OCI-LY1 (cell line): ENCODE measurements around the gene CCNJL.

Source experiments
- EZH2 ChIP-seq: fragments of 200-600 bp; sonication (generic), shearing (Covaris generic); IDR thresholded peaks from 2 replicates; pipeline ENCODE4 v1.8.0; 2017; ENCODE audit warnings: borderline replicate concordance, mixed run types, mild to moderate bottlenecking, antibody characterized with exemption, low read length, moderate library complexity, mixed read lengths
- TF ChIP-seq, protein P1 (sequence below): fragments of 200-600 bp; sonication (generic), shearing (Covaris generic); IDR thresholded peaks from 2 replicates; pipeline ENCODE4 v1.5.1; 2017; ENCODE audit warnings: mild to moderate bottlenecking, antibody characterized with exemption, low read length, moderate library complexity, mixed read lengths

DNA sequence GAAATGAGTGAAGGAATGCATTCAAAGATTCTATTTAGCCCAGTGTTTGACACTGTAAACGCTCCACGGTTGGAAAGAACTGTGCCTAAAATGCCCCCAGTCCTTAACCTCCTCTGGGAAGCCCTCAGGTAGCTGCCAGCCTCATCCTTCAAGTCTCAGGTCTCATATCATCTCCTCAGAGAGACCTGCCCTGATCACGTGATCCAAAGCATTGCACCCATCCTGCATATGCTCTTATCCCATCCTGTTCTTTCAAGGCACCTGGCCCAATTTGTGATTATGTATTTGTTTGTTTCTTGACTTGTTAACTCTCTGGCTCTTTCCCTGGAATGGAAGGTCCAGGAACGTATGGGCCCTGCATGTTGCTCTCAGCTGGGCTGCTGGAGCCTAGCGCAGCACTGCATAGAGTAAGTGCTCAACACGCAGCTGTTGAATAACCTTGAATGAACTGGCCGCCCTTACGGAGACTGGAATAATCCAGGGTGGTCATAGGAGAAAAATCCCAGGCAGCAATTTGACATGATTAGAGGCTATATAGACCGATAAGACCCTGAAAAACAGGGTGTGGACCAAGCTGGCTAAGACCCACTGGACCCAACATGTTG, 49.4 kb upstream of the CCNJL start:
- TF ChIP-seq, protein P1, sequence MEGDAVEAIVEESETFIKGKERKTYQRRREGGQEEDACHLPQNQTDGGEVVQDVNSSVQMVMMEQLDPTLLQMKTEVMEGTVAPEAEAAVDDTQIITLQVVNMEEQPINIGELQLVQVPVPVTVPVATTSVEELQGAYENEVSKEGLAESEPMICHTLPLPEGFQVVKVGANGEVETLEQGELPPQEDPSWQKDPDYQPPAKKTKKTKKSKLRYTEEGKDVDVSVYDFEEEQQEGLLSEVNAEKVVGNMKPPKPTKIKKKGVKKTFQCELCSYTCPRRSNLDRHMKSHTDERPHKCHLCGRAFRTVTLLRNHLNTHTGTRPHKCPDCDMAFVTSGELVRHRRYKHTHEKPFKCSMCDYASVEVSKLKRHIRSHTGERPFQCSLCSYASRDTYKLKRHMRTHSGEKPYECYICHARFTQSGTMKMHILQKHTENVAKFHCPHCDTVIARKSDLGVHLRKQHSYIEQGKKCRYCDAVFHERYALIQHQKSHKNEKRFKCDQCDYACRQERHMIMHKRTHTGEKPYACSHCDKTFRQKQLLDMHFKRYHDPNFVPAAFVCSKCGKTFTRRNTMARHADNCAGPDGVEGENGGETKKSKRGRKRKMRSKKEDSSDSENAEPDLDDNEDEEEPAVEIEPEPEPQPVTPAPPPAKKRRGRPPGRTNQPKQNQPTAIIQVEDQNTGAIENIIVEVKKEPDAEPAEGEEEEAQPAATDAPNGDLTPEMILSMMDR = no peak
- TF ChIP-seq EZH2 = no peak
